Colonic mucosa (tissue), 4 donors: ENCODE results near the gene FXYD1. TPM values are rescaled to one million over a fixed set of nuclear protein-coding genes. Genes with fewer than 3 reads are reported as not detected.

Experiments
- DNase-seq: peaks from one replicate; pipeline ENCODE4 v3.0.0-alpha.2; 2020
- H3K27ac ChIP-seq: fragments of 200-600 bp; one replicate; pipeline ENCODE4 v1.8.0; 2021
- H3K27me3 ChIP-seq: fragments of 200-600 bp; one replicate; pipeline ENCODE4 v1.8.0; 2021
- H3K36me3 ChIP-seq: fragments of 200-600 bp; one replicate; pipeline ENCODE4 v1.8.0; 2021
- H3K4me1 ChIP-seq: fragments of 200-600 bp; one replicate; pipeline ENCODE4 v1.8.0; 2021; ENCODE audit warnings: mild to moderate bottlenecking
- H3K4me3 ChIP-seq: fragments of 200-600 bp; one replicate; pipeline ENCODE4 v1.8.0; 2021
- H3K9ac ChIP-seq, 2 donors: one replicate each; pipeline ENCODE4 v1.7.0; 2013; ENCODE audit warnings: control low read depth in 2 of 2, low read depth in 2 of 2, low read length in 2 of 2
- H3K9me3 ChIP-seq: fragments of 200-600 bp; one replicate; pipeline ENCODE4 v1.8.0; 2021
- CTCF ChIP-seq: fragments of 200-600 bp; IDR thresholded peaks from one replicate; pipeline ENCODE4 v1.8.0; 2022; ENCODE audit warnings: antibody characterized with exemption, mild to moderate bottlenecking
- intact Hi-C: fragments of 100-400 bp; cut with DNase I; formaldehyde crosslinking; loops from one replicate; pipeline ENCODE4 v1.14.1; 2022
- total RNA-seq, 2 donors: library from RNA; stranded (reverse); fragmentation: NEBNext Ultra II Directional in 1 of 2; extraction: Animal tissue kit (Norgen Biotek cat#: 25700) in 1 of 2; gene quantifications; one replicate each; pipeline ENCODE4 v1.2.1, GENCODE V29; 2021
- donor health status: healthy.
- donor health status: DM: no; HTN: no; CAD: no.
- donor health status: DM: no; HTN: no; CAD: no.

Gene FXYD1
- total RNA-seq, 2 donors from 2014 or later: 8.8 to 15.1 TPM

DNA sequence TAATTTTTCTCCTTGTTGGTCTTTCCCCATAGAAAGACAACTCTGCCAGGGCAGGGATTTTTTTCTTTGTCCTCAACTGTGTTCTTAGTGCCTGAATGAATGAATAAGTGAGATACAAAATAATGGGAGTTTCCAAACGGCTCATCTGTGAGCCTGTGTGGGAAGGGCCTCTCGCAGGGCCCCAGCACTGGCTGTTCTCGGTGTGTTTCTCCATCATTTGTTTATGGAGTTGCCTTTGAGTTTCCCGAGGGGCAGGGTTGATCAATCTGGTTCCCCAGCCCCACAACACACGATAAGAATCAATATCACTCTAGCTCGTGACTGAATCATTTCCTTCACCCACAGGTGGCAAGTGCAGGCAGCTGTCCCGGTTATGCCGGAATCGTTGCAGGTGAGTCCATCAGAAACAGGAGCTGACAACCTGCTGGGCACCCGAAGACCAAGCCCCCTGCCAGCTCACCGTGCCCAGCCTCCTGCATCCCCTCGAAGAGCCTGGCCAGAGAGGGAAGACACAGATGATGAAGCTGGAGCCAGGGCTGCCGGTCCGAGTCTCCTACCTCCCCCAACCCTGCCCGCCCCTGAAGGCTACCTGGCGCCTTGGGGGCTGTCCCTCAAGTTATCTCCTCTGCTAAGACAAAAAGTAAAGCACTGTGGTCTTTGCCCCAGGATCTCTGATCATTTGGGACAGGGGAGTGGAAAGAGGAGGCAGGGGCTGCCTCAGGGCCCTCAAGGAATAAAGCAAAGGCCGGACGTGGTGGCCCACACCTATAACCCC lies 30.8 kb downstream of the FXYD1 start:
- no peak for TF ChIP-seq CTCF
- Histone ChIP-seq H3K27ac (no peak overlapping the region), H3K4me3 (no peak overlapping the region), H3K27me3 (no peaks in the 10 kb centered on the region), H3K36me3 (no peaks in the 10 kb centered on the region), H3K9ac (no peak overlapping the region), H3K9me3 (no peaks in the 10 kb centered on the region), H3K4me1 (no peaks in the 10 kb centered on the region)
- intact Hi-C loops: no loop called here
- no peak for DNase-seq

DNA sequence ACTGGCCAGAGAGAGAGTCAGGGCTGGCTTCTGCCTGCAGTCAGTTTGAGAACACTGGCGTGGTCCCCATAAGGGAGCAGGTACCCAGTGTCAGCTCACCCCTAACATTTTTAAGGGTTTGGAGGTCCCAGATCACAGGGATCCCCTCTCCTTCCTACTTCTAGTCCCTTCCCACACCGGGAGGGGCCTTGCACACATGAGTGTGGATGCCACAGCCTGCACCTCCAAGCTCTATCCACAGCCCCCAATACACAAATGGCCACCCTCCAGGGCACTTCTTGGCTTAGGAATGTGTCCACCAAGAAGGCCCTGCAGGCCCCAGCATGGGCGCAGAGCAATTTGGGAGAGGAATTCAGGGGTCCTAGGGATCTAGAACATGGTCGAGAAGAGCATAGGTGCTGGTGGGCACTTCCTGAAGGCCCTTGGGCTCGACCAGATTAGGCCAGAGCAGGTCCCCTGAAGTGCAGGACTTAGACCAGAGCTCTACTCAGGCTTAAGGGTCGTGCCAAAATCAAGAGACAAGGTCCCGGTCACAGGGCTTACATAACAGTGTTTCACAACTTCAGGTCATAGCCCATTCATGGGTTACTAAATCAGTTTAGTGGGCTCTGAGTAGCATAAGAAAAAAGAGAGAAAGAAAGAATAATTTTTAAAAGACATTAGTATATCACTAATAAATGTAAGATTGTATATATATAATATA lies 31.9 kb downstream of the FXYD1 start:
- intact Hi-C loops: no loop called here
- Histone ChIP-seq H3K9ac (no peak overlapping the region), H3K36me3 (no peaks in the 10 kb centered on the region), H3K9me3 (no peaks in the 10 kb centered on the region), H3K4me1 (no peaks in the 10 kb centered on the region), H3K27me3 (no peaks in the 10 kb centered on the region), H3K27ac (no peak overlapping the region), H3K4me3 (no peak overlapping the region)
- no peak for DNase-seq
- TF ChIP-seq CTCF: no peak

DNA sequence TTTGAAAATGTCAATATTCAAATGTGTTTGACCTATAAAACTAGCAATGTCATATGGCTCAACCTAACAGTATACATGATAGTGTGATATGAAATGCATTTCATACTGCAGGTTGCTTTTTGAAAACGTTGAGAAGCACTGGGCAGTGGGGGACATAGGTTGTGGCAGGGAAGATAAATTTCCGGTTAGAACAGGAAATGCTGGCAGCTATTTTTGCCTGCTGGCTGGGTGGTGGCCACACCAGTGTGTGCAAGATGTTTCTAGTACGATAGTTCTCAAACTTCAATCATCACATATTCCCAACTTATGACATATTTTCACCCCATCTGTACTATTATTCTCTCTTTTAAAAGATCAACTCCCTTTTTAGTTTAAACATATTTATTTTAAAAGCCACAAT lies 33.1 kb downstream of the FXYD1 start:
- H3K4me3 ChIP-seq: no peak overlapping the region

GRCh38 chr19:35174226-35174625 lies 35.6 kb downstream of the FXYD1 start:
- intact Hi-C loops: no loop called here
- Histone ChIP-seq H3K27ac (no peak overlapping the region), H3K27me3 (no peaks in the 10 kb centered on the region), H3K9ac (no peak overlapping the region), H3K36me3 (no peaks in the 10 kb centered on the region), H3K4me3 (no peak overlapping the region), H3K9me3 (no peaks in the 10 kb centered on the region), H3K4me1 (no peaks in the 10 kb centered on the region)
- no peak for TF ChIP-seq CTCF
- no peak for DNase-seq

More for the DNA sequence above, 33.1 kb downstream of the FXYD1 start:
- intact Hi-C loops: no loop called here
- TF ChIP-seq CTCF: no peak
- Histone ChIP-seq H3K27me3 (no peaks in the 10 kb centered on the region), H3K9me3 (no peaks in the 10 kb centered on the region), H3K9ac (no peak overlapping the region), H3K4me1 (no peaks in the 10 kb centered on the region), H3K27ac (no peak overlapping the region), H3K36me3 (no peaks in the 10 kb centered on the region)
- no peak for DNase-seq

DNA sequence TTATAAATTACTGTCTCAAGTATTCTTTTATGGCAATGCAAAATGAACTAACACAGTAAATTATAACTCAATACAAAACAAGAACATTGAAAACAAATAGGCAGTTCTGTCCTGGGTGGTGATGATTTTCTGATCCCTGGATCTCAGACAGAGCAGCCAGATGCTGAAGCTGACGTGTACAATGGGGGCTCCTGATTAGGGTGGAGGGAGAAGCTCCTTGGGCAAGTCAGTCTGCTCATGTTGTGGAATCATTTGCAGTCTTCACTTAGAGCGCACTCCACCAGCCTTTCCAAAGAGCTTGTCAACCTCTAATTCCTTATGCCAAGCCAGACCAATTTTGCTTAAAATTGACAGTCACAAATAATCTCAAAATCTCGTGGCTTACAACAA lies 37.6 kb downstream of the FXYD1 start:
- H3K9me3 ChIP-seq: no peaks in the 10 kb centered on the region
- no peak overlapping the region for H3K4me3 ChIP-seq
- no peaks in the 10 kb centered on the region for H3K4me1 ChIP-seq
- H3K27me3 ChIP-seq: no peaks in the 10 kb centered on the region
- no peak for TF ChIP-seq CTCF
- DNase-seq: no peak
- no peak overlapping the region for H3K27ac ChIP-seq
- no peaks in the 10 kb centered on the region for H3K36me3 ChIP-seq
- H3K9ac ChIP-seq: no peak overlapping the region
- intact Hi-C loops: no loop called here
